Activated CD8-positive, alpha-beta memory T cell treated with anti-CD3 and anti-CD28 coated beads, Interleukin-2, amount 50 U/mL, for 1 hour (primary cell): ENCODE data around the gene CNOT1.
"Not testable (repeated sequence)": the region's sequence is repeated elsewhere in the genome, so short reads cannot be mapped to it uniquely, and the experiment has no call there.

Source experiments
- DNase-seq: peaks from one replicate; pipeline ENCODE4 v3.0.0-alpha.2; 2020; ENCODE audit errors: extremely low read depth

Gene CNOT1

DNA sequence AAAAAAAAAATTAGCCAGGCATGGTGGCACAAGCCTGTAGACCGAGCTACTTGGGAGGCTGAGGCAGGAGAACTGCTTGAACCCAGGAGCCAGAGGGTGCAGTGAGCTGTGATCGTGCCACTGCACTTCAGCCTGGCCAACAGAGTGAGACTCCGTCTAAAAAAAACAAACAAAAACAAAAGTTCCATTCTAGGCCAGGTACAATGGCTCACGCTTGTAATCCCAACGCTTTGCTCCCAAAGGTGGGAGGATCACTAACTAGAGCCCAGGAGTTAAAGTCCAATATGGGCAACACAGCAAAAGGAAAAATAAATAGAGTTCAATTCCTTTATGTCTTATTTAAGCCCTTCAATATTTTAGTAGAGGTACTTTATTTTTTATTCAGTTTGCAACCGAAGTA lies 47.5 kb downstream of the CNOT1 start:
- no peak for DNase-seq

DNA sequence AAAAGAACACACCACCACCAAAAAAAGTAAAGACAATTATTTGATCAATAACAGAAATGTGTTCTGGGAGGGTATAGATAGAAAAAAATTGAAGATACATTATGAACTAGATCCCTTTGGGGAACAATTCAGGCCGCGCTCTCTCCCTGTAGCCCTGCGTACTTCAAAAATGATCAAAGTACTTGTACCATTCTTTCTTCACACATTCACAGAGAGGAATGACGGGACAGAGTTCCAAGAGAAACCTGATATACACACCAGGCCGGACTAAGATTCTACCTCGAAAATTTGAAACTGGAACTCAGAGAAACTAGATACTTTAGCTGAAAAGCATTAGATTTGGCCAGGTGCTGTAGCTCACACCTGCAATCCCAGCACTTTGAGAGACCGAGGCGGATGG lies 50.0 kb downstream of the CNOT1 start:
- DNase-seq: no peak

DNA sequence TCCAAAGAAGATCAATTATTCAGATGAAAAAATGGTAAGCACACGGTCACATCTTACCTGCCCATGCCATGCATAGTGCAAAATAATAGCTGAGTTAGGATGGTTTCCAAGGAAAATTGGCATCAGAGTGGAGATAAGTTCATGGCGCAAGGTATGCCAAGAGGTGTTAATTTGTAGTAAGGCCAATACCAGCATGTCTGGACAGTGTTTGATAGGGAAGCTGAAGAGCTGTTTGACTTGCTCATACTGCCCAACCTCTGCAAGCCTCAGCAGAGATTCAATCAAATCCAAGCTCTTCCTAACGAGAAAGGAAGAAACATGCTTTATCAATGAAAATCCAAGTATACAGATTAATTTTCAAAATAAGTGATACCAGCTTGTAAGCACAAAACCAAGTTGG lies 51.0 kb downstream of the CNOT1 start:
- no peak for DNase-seq

DNA sequence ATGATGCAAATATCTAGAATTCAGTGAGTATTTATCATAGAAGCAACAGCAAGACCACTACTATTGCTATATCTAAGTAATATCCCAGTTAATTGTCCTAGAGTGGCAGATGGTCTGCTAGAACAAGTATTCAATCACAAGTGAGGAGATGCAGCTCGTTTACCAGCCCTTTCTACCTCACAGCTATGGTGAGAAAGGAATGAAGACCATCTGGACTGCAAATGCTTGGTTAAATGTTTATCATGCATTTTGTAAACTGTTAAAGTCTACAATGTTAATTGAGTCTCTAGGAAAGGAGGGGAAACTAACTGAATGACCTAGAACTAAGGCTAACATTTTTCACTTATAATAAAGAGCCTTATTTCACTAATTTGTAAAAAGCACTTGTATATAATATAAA lies 52.5 kb downstream of the CNOT1 start:
- no peak for DNase-seq

GRCh38 chr16:58574895-58575294 lies 54.7 kb downstream of the CNOT1 start:
- no peak for DNase-seq

DNA sequence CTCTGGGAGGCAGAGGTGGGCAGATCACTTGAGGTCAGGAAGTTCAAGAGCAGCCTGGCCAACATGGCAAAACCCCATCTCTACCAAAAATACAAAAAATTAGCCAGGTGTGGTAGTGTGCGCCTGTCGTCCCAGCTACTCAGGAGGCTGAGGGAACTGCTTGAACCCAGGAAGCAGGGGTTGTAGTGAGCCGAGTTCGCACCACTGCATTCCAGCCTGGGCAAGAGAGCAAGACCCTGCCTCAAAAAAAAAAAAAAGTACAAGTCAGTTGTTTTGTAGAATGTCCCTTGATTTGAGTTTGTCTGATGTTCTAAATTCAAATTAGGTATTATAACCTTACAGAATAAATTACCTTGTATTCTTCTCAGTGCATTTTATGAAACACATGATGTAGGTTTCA lies 63.9 kb downstream of the CNOT1 start:
- not testable (repeated sequence) for DNase-seq

- no peak for DNase-seq
Observed at GRCh38 chr16:58563775-58564174, 65.9 kb downstream of the CNOT1 start.

DNA sequence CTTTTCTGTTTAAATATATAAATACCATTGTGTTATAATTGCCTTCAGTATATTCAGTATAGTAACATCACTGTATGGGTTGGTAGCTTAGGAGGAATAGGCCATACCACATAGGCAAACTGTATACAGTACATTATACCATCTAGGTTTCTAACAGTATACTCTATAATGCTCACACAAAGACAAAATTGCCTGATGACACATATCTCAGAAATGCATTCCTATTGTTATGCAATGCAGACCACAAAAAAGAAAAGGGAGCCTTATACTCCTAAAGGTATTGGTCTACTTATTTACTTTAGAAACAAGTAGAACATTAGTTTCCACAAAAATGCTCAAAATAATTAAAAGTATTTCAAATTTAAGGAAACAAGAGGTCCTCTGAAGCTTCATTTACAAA lies 66.4 kb downstream of the CNOT1 start:
- no peak for DNase-seq

GRCh38 chr16:58556678-58557077 lies 72.9 kb downstream of the CNOT1 start:
- no peak for DNase-seq

- DNase-seq: no peak
Observed at GRCh38 chr16:58551496-58551895, 78.1 kb downstream of the CNOT1 start.

DNA sequence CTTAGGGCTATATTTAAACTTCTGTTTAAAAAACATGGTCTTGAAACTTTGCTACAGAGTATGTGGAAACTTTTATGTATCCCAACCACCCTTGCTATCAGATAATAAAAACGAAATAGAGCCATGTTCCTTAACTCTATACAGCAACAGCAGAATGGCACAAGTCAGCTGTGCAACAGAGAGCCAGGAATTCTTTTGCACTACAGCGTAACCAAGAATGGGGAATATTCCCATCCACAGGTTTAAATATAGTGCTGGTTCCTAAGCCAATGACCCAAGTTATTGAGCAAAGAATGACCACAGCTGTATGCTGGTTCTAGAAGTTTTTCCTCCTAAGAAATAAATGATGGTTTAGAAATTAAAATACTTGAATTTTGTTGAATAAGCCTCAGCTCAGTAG lies 81.2 kb downstream of the CNOT1 start:
- no peak for DNase-seq

DNA sequence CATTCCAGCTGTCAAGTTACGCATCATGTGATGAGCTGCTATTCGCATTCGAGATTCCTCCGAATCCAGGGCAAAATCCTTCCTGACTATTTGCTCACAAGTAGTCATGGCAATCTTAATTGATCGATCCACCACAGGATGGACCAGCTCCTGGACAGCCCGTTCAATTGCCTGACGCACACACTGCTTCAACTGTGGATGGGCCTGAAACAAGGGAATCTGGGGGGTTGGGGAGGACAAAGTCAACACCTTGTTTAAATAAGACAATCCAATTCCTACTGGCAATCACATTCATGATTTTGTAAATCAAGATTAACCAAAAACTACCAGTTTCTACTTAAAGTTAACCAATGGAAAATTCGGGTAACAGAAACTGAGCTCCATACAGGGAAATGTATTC lies 85.9 kb downstream of the CNOT1 start:
- no peak for DNase-seq

DNA sequence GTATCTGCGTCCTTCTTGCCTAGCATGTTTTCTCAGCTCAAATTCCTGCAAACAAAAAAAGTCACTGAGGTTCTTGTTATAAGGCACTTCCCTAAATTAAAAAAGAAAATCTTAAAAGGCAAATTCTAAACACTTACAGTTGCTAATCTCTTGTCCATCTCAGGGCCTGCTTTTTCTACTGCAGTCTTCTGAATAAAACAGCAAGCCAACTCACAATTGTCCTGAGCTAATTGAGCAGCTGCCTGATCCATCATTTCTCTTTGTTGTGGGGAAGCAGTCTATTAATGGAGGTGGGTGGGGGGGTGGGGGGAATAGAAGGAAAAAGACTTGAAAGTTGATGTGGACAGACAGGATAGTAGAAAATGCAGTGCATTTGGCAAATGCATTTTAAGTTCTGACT lies 87.3 kb downstream of the CNOT1 start:
- no peak for DNase-seq

DNA sequence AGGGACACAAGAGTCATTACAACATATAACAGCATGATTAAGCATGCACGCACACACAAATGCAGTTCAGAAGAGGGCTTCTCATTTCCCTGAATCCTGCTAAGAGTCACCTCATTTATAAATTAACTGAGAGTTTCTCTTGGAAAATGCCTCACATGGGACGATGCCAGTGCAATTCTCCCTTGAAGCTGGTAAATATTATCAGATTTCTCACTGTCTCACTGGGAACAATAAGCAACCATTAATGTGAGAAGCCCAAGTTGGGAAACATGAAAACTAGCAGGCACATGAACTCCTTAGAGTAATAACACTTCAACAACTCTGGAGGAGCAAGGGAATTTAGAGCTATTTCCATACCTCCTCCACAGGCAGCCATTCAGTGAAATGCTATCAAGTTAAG lies 87.9 kb downstream of the CNOT1 start:
- no peak for DNase-seq

- no peak for DNase-seq
Observed at GRCh38 chr16:58537124-58537906, 92.3 kb downstream of the CNOT1 start.

DNA sequence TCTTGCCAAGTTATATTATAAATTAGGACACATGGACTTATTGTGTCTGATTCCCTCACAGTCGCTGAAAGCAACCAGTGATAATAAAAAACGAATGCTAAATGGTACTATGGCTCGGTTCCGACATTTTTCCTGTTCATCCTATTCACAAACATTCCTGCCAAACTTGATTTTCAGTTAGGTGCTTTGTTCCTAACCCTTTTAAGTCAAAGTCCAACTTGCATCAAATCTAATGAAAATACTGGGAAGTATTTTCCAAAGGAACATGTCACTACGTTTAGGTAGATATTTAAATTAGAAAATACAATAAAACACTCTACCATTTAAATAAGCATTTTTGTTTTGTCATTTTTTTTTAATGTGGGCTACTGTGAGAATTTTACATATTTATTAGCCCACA lies 93.3 kb downstream of the CNOT1 start:
- no peak for DNase-seq

GRCh38 chr16:58535100-58535499 lies 94.5 kb downstream of the CNOT1 start:
- DNase-seq: no peak

GRCh38 chr16:58533751-58534470 lies 95.7 kb downstream of the CNOT1 start:
- DNase-seq: no peak

GRCh38 chr16:58532414-58532813 lies 97.2 kb downstream of the CNOT1 start:
- DNase-seq: no peak

- DNase-seq: no peak
Observed at GRCh38 chr16:58530179-58530578, 99.4 kb downstream of the CNOT1 start.

GRCh38 chr16:58519707-58520106 lies 109.9 kb downstream of the CNOT1 start:
- no peak for DNase-seq

- DNase-seq: no peak
Observed at GRCh38 chr16:58518980-58519368, 110.7 kb downstream of the CNOT1 start.
